ENCODE measurements around the gene RIPPLY1.
A peak's percentile ranks its signal among the peaks of the same experiment; 100 is the strongest.
"Not testable (repeated sequence)": the region's sequence is repeated elsewhere in the genome, so short reads cannot be mapped to it uniquely, and the experiment has no call there.

The RIPPLY1 gene

DNA sequence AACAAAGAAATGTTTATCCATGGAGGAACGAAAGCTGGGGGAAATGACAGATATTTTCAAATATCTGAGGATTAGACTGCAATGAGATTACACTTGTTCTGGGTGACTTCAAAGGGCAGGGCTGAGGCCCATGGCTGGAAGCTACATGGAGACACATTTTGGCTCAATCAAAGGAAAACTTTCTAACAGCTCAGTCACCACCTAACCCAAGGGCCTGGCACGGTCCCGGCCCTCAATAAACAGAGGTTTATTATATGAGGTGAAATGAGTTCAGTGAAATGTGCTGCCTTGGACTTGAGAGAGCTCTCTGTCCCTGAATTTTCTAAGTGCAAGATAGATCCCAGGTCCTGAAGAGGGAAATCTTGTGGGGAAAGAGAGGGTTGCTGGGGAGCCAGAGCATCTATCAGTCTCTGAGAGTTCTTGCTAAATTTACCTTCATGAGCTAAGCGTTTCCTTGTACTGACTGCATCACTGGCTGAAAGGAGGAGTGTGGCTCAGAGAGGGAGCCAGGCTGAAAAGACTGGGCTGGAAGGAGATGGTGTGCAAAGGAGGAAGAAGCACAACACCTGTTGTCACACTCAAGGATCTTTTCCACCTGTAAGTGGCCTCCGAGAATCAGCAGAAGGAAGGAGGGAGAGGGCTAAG, 2.0 kb upstream of the RIPPLY1 start:
- no peak for DNase-seq

DNA sequence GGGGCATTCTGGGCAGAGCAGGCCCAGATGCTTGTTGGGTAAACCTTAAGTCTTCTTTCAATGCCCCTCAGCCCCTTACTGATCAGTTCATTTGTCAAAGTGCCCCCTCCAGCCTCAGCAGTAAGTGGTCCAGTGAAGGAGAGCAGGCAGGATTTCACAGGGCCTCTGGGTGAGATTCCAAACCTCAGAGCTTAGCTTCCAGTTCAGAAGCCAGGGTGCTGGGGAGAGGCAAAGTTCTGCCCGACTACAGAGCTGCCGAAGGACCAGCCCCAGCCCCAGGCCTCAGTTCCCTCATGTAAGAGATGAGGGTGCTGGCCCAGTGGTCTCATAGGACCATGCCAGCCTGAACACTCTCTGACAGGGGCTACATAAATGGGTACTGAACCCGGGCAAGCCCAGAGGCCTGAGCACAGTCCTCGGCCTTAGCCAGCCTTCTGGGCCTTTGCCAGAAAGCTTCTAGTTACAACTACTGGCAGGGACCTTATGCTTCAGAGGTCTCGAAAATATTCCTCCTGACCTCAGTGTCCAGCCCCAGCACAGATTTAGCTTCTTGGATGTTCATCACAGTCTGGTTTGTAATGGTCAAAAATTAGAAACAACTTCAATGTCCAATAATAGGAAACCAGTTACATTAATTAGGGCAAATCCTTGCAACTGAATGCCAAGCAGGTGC, 851 bp upstream of the RIPPLY1 start:
- no peak for DNase-seq

DNA sequence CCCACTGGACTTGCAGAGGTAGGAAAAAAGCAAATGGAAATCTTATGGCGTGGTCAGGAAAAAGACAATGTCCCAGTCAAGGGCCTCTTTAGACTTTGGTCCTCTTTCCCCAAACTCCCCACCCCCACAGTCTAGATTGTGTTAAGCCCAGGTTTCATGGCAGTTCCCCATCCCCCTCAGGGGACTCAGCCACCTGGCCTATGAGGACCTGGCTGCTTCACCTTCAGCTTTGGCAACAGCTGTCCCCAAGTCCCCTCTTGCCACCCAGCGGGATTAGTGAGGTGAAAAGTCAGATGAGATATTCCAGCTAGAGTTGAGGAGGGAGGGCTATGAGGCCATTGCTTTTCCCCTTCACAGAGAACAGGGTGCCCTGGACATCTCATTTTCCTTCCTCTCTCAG, 457 bp downstream of the RIPPLY1 start:
- DNase-seq = no peak

- no peak for DNase-seq
These were observed 1.3 kb downstream of the RIPPLY1 start for GRCh38 chrX:106901781-106902219.

DNA sequence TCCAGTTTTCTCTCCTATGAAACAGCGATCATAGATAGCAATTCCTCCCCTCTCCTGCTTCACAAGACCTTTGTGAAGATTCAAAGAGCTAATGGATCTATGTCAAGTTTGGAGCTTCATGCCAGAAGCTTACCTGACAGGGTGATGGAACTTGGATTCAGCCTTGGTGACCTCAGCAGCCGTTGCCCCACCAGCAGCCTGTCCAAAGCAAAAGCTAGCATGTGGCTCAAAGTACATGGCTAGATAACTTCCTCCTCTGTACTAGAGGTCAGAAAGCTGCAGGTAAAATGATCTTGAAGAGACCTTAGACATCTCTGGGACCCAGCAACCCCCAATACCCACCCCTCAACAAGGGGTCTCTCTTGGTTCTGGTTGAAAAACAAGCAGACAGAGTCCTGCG, 1.8 kb downstream of the RIPPLY1 start:
- DNase-seq = no peak

DNA sequence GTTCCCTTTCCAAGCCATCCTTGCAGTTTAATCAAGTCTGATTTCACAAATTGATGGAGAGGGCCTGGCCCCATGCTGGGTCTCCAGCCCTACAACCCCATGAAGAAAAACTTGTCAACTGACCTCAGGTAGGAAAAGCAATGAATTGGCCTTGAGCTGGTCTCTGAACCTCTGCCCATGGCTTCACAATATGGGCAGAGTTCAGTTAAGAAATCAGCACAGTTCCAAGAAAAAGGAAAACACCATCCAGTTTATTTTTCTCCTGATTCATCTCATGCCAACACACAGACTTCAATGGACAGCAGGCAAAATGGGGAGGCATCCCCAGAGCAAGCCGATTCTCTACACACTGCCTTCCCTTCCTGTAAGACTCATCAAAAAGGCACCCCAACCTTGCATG, 3.3 kb downstream of the RIPPLY1 start:
- DNase-seq = no peak

- DNase-seq = no peak
These were observed 3.9 kb downstream of the RIPPLY1 start for GRCh38 chrX:106899276-106899675.

DNA sequence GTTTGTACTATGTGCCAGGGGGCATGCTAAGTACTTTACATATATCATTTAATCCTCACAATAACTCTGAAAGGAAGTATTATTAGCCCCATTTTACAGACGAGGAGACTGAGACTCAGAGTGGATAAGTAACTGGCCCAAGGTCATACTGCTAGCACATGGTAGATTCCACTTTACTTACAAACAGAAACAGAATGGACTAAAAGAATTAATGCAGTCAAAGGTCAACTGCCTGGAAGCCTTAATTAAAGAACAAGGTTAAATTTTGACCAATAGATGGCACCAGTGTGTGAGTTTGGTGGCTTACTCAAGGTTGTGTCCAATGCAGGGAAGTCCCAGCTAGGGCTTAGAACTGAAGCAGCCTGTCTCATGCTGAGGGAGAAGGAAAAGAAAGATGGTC, 4.7 kb downstream of the RIPPLY1 start:
- DNase-seq = no peak

DNA sequence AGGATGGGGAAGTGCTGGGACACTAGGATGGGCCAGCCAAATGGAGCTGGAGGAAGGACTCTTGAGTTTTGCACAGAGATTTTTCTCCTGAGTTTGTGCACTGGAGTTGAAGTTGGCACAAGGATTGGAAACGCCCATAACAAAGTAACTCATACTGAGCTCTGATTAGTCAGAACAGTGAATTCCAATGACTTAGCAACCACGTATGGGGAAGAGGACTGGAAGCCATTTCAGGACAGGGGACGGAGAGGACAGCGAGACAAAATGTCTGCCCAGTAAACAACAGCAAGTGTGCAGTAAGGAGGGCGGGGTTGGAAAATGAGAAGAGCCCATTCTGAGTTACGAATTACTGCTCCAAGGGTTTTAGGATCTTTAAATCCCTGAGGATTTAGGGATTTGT, 5.9 kb downstream of the RIPPLY1 start:
- no peak for DNase-seq

DNA sequence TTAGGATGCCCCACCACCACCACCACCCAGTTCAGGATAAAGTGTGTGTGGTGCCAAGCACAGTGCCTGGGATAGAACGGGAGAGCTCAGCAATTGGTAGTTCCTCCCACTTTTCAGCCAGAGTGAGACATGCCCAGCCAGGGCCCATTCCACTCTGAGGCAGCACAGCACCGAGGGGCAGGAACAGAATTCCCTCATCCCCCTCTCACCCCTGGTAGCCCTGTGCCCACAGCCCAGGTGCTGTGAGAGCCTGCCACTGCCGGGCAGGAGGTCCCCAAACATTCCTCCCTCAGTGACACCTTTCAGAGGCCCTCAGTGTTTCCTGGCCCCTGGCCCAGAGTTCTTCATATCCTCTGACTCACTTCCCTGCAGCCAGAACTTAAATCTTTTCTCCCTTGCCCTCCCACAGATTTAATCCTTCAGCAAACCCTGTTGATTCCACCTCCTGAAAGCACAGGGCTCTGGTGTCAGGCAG, 8.1 kb downstream of the RIPPLY1 start:
- no peak for DNase-seq

GRCh38 chrX:106894392-106894909, 8.7 kb downstream of the RIPPLY1 start:
- DNase-seq = peak; percentile 20

DNA sequence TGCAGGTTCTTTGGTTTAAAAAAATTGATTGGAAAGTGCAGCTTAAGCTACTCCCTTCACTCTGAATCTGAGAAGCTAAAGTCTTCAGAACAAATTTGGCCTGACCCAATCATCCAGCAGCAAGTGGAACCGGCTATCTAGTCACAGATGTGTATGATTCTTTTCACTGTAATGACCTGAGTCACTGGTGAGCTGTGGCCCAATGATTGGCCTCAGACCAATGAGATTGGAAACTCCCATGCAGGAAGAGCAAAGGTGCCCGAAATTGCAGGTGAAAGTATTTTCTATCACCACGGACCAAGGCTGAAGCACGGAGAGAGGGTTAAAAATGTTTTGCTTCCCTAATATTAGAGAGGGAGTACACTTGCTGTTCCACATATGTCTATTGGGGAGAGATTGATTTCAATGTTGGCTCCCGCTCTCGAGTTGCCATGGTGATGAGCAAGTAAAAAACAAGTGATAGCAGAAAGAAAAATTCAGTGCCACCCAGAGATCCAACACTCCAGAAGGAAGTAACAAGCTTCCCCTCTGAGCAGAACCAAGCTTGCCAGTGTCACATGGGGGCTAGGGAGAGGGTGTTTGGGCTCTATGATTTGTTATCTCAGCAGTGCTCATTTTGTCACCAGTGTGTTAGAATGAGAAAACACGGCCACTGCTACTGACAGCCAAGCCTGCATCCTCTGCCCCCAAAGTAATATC, 11.2 kb downstream of the RIPPLY1 start:
- DNase-seq = no peak

DNA sequence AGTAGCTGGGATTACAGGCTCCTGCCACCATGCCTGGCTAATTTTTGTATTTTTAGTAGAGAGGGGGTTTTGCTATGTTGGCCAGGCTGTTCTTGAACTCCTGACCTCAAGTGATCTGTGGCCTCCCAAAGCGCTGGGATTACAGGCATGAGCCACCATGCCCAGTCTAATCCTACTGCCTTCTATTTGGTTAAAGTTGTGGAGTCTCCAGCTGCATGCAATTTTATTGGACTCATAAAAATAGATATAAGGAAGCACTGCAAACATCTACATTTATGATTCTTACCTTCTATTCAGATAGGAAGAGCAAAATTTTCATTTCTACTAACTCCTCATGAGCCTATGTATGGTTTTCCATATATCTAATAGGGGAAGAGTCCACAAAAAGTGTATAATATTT, 13.7 kb downstream of the RIPPLY1 start:
- no peak for DNase-seq

DNA sequence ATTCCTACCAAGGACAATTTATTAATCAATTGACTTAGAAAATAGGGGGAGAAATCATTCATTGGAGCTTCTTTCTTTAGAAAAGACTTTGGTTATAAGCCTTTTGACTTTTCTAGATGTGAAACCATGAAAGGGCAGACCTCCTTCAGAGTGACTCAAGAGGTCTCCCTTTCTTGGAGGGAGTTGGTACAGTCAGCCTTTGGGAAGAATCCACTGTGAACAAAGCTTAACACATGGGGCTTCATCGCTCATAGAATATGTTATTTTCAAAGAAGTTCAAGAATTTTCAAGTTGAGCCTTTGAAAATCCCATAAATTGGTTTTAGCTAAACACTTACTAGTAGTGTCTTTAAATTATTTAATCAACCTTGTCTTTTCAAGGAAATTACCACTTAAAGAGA, 28.0 kb downstream of the RIPPLY1 start:
- DNase-seq = no peak

GRCh38 chrX:106874075-106874474, 29.1 kb downstream of the RIPPLY1 start:
- DNase-seq = no peak

DNA sequence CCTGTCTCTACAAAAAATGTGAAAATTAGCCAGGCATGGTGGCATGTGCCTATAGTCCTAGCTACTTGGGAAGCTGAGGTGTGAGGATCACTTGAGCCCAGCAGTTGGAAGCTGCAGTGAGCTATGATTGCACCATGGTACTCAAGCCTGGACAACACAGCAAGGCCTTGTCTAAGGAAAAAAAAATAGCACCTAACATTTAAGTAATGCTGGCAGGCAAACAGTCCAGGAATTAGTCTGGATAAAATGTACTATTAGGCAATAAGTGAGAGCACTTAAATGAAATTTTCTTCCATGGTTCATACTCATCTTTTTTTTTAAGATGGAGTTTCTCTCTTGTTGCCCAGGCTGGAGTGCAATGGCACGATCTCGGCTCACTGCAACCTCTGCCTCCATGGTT, 30.3 kb downstream of the RIPPLY1 start:
- DNase-seq = not testable (repeated sequence)

- no peak for DNase-seq
These were observed 39.4 kb downstream of the RIPPLY1 start for GRCh38 chrX:106863697-106864096.

GRCh38 chrX:106862972-106863688, 40.0 kb downstream of the RIPPLY1 start:
- no peak for DNase-seq

Data from stimulated activated naive CD4-positive, alpha-beta T cell treated with Interleukin-2 at 50 U/mL for 16 hours (primary cell).